ENCODE measurements around the gene ZER1. TPM values are rescaled to one million over a fixed set of nuclear protein-coding genes. Genes with fewer than 3 reads are reported as not detected.

Gene ZER1
- total RNA-seq, 1 donor, result 23.4 TPM

DNA sequence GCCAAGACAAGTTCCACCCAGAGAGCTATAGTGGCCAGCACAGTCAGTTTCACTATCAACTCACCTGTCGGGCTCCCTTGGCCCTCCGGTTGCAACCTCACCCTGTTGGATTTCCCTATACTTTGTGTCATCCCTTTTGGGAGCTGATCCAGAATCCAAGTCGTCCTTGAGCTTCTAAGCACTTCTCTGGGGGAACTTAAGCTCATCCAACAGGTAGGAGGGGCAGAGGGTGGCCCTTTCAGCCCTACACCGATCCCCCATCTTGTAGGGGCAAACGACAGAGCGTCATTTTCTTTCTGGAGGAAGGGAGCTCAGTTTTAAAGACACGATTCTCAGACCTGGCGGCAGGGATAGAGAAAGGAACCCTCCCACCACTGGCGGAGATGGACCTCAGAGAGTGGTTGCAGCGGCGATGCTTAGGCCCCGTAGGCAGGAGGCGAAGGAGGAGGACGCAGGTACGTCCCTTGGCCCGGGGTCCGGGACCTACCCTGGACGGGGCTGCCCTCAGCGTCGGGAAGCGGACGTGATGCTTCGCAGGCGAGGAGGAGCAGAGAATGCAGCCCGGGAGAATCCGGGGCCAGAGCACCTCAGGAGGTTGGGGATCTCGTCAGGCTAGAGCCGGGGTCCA is 519 bp downstream of the ZER1 start:
- H3K4me3 ChIP-seq (ENCODE audit: low read length), result peak overlapping the region; percentile 76
- H3K4me1 ChIP-seq (ENCODE audit: insufficient read depth, low read length), result peaks cover 25% of the 10 kb centered on the region
- no peaks in the 10 kb centered on the region for H3K27me3 ChIP-seq (ENCODE audit: insufficient read depth, low read length)
- no peaks in the 10 kb centered on the region for H3K9me3 ChIP-seq (ENCODE audit: low read depth, low read length)

DNA sequence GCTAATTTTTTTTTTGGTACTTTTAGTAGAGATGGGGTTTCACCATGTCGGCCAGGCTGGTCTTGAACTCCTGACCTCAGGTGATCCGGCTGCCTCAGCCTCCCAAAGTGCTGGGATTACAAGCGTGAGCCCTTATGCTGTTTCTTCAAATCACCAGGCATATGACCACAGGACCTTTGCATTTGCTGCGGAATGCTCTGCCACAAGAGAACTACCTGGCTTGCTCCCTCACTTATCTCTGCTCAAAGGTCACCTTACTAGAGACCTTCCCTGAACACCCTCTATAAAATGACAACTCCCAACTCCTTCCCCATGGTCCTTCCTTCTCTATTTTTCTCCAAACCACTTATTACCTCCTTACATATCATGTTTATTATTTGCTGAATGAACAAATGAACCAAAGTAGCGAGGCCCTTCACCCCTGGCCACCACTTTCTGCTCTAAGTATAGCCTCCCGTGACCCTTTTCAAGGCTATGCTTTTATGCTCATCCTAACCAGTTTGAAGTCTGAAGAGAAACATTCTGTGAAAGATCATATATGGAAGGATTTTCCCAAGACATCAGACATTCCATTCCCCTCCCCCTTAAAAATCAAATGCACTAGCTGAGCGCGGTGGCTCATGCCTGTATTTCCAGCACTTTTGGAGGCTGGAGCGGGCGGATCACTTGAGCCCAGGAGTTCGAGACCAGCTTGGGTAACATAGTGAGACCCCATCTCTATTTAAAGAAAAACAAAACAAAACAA is 1.3 kb downstream of the ZER1 start:
- Histone ChIP-seq H3K9me3 (ENCODE audit: low read depth, low read length) (no peaks in the 10 kb centered on the region), H3K4me3 (ENCODE audit: low read length) (peak overlapping the region; percentile 76), H3K4me1 (ENCODE audit: insufficient read depth, low read length) (peaks cover 25% of the 10 kb centered on the region), H3K27me3 (ENCODE audit: insufficient read depth, low read length) (no peaks in the 10 kb centered on the region)

DNA sequence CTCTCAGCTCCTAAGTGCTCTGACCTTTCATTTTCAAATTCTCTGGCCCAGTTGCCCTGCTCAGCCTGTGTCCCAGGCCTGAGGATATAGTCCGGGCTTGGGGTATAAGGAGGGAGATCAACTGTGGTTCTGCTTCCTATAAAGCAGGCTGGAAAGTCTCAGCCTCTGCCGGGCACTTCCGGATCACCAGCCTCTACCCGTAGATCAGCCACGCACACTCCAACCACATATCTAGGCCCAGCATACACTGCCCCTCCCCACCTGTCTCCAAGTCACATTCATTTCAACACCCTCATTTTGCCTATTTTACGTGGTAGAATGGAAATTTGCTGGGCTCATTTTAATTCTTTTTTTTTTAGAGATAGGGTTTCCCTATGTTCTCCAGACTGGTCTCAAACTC is 3.1 kb downstream of the ZER1 start:
- Histone ChIP-seq H3K27me3 (ENCODE audit: insufficient read depth, low read length) (no peaks in the 10 kb centered on the region), H3K9me3 (ENCODE audit: low read depth, low read length) (no peaks in the 10 kb centered on the region), H3K4me1 (ENCODE audit: insufficient read depth, low read length) (peaks cover 25% of the 10 kb centered on the region), H3K4me3 (ENCODE audit: low read length) (no peak overlapping the region)

DNA sequence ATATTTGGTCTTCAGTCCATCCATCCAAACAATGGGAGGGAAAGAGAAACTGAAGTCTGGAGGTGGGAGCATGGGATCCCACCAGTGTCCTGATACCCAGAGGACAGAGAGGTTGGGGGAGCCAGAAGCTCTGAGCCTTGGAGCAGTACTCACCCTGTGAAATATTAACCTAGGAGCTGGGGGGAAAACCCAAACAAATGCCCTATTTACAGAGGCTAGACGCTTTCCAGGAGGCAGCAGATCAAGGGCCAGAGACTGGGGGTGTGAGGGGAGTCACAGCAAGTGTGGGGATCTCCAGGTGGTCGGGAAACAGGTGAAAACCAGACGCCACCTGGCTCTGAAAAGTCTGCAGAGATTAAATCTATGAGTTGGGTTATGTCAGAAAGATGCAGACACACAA is 6.2 kb downstream of the ZER1 start:
- H3K9me3 ChIP-seq (ENCODE audit: low read depth, low read length), result no peaks in the 10 kb centered on the region
- no peak overlapping the region for H3K4me3 ChIP-seq (ENCODE audit: low read length)
- H3K27me3 ChIP-seq (ENCODE audit: insufficient read depth, low read length), result no peaks in the 10 kb centered on the region
- peaks cover 10% of the 10 kb centered on the region for H3K4me1 ChIP-seq (ENCODE audit: insufficient read depth, low read length)

DNA sequence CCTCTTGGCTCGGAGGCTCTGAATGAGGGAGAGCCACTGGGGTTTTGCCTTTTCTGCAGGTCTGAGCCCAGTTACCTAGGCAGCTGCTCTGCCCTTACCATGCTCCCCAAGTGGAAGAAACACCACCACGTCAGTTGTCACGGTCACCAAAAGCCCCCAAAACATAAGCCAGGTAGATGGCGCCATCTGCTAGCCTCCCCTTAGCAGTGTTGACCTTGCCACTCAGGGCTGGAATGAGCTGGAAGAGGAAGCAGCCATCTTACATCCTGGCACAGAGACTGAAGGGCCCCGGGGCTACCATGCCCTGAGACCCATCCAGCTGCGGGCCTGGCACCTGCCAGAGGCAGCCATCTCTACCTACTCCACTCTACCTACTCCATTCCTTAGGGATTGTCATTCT is 7.4 kb downstream of the ZER1 start:
- no peaks in the 10 kb centered on the region for H3K9me3 ChIP-seq (ENCODE audit: low read depth, low read length)
- no peaks in the 10 kb centered on the region for H3K4me1 ChIP-seq (ENCODE audit: insufficient read depth, low read length)
- no peak overlapping the region for H3K4me3 ChIP-seq (ENCODE audit: low read length)
- H3K27me3 ChIP-seq (ENCODE audit: insufficient read depth, low read length), result no peaks in the 10 kb centered on the region

DNA sequence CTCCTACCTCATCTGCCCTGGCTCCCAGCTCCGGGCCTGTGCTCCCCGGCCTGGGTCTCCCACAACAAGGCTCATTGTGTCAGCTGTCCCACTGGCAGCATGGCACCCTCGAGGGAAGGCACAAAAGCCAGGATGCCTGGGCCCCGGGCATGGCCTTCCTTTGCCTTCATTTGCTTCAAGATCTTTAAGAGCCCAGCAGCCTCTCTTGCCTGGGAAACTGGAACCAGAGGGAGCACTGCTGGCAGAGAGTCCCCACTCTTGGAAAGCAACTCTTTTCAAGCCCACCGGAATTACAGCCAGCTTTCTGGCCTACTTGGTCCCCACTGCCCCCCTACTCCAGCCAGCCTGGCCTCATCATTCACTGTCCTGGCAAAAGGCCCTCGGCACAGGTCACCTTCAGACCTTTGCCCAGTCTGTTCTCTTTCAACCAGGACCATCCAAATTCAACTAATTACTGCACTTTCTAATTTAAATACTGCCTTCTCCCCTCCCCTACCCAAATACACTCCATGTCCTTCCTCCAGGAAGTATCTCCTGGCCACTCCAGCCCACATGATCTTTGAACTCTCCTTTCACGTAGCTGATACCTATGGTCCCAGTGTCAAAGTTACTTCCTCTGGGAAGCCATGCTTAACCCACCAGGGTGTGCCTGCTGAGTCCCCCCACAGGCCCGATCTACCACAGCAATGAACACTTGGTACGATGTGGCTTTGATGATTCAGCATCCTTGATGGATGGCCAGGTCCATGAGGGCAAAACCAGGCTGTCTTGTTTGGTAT is 8.9 kb downstream of the ZER1 start:
- no peaks in the 10 kb centered on the region for H3K27me3 ChIP-seq (ENCODE audit: insufficient read depth, low read length)
- no peaks in the 10 kb centered on the region for H3K9me3 ChIP-seq (ENCODE audit: low read depth, low read length)

DNA sequence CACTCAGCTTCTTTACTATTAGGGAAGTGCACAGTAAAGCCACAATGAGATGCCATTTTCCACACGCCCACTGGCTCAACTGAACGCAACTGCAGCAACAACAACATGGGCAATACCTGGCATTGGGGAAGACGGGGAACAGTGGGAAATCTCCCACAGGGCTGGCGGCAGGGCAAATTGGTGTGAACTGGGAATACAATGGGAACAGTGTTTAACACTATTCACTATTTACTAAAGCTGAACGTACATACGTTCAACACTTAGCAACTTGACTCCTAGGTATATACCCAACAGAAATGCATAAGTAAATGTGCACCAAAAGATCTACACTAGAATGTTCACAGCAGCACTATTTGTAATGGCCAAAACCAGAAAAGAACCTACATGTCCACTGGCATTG is 14.1 kb downstream of the ZER1 start:
- Histone ChIP-seq H3K4me3 (ENCODE audit: low read length) (no peak overlapping the region), H3K27me3 (ENCODE audit: insufficient read depth, low read length) (no peaks in the 10 kb centered on the region), H3K9me3 (ENCODE audit: low read depth, low read length) (no peaks in the 10 kb centered on the region), H3K4me1 (ENCODE audit: insufficient read depth, low read length) (no peaks in the 10 kb centered on the region)

More for the DNA sequence above, 8.9 kb downstream of the ZER1 start:
- H3K4me3 ChIP-seq (ENCODE audit: low read length), result no peak overlapping the region
- H3K4me1 ChIP-seq (ENCODE audit: insufficient read depth, low read length), result no peaks in the 10 kb centered on the region

DNA sequence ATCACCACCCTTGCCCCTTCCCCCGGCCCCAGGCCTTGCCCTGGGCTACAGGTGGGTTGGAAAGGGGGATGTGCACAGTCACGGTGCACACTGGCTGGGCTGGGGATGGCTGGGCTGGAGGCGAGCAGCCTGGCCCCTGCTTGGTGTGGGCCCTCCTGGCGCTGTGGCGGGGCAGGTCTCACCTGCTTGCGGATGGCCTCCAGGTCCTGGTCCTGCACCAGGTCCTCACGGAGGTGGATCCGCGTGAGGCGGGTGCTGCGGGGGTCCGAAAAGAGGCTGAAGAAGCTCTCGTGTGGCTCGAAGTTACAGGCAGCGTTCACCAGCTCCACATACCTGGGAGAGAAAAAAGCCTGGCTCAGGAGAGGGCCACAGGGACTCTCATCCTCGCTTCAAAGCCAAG is 18.1 kb downstream of the ZER1 start:
- Histone ChIP-seq H3K4me1 (ENCODE audit: insufficient read depth, low read length) (no peaks in the 10 kb centered on the region), H3K9me3 (ENCODE audit: low read depth, low read length) (no peaks in the 10 kb centered on the region), H3K4me3 (ENCODE audit: low read length) (no peak overlapping the region)

DNA sequence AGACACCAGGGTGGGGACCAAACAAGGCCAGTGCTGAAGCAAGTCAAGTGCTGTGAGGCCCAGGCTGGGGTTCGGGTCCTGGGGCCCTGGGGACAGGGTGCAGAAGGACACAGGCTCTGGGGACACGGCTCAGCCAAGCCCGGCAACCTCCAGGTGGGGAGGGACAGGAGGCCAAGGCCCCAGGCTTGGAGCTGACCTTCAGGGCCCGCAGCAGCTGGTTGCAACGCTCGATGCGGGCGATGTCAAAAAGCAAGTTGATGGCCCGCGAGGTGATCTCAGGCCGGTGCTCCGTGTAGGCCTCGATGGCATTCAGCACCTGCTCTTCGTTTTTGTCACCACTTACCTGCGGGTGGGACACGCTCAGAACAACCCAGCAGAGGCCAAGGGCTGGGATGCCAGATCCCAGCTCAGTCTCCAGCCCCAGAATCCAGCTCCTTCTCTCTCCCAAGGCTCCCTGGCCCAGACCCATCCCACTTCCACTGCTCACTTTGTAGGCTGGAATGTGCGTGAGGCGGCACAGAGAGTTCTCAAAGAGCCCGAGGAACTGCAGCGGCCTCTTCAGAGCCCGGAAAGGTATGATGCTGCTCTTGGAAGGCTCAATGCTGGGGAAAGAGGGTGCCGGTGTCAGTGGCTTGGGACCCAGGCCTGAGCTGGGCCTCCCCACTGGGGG is 20.7 kb downstream of the ZER1 start:
- Histone ChIP-seq H3K4me1 (ENCODE audit: insufficient read depth, low read length) (no peaks in the 10 kb centered on the region), H3K9me3 (ENCODE audit: low read depth, low read length) (no peaks in the 10 kb centered on the region), H3K4me3 (ENCODE audit: low read length) (no peak overlapping the region), H3K27me3 (ENCODE audit: insufficient read depth, low read length) (no peaks in the 10 kb centered on the region)

More for the DNA sequence above, 18.1 kb downstream of the ZER1 start:
- H3K27me3 ChIP-seq (ENCODE audit: insufficient read depth, low read length), result no peaks in the 10 kb centered on the region

DNA sequence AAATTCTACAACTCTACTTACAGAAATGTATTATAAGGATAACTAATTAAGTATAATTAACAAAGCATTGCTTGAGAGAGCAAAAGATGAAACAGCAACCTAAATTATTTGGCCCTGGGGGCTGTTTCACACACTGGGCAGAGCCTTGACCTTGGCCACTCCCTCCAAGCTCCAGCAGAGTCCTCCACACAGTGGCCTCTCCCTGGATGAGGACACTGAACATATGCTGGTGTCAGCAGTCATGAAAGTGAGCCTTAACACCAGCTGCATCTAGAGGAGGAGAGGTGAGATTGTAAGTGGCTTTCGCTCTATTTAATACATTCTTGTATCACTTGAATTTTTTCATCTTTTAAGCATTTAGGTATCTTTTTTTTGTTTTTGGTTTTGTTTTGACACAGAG is 24.5 kb downstream of the ZER1 start:
- H3K9me3 ChIP-seq (ENCODE audit: low read depth, low read length), result no peaks in the 10 kb centered on the region
- no peaks in the 10 kb centered on the region for H3K4me1 ChIP-seq (ENCODE audit: insufficient read depth, low read length)
- no peak overlapping the region for H3K4me3 ChIP-seq (ENCODE audit: low read length)
- no peaks in the 10 kb centered on the region for H3K27me3 ChIP-seq (ENCODE audit: insufficient read depth, low read length)

DNA sequence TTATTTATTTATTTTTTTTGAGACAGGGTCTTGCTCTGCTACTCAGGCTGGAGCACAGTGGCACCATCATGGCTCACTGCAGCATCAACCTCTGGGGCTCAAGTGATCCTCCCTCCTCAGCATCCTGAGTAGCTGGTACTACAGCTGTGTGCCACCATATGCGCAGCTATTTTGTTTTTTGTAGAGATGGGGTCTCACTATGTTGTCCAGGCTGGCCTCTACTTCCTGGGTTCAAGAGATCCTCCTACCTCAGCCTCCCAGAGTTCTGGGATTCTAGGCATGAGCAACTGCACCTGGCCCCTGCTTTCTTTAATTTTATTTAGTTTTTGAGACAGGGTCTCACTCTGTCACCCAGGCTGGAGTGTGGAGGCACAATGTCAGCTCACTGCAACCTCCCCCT is 28.3 kb downstream of the ZER1 start:
- no peaks in the 10 kb centered on the region for H3K4me1 ChIP-seq (ENCODE audit: insufficient read depth, low read length)
- no peak overlapping the region for H3K4me3 ChIP-seq (ENCODE audit: low read length)
- no peaks in the 10 kb centered on the region for H3K9me3 ChIP-seq (ENCODE audit: low read depth, low read length)
- H3K27me3 ChIP-seq (ENCODE audit: insufficient read depth, low read length), result no peaks in the 10 kb centered on the region

DNA sequence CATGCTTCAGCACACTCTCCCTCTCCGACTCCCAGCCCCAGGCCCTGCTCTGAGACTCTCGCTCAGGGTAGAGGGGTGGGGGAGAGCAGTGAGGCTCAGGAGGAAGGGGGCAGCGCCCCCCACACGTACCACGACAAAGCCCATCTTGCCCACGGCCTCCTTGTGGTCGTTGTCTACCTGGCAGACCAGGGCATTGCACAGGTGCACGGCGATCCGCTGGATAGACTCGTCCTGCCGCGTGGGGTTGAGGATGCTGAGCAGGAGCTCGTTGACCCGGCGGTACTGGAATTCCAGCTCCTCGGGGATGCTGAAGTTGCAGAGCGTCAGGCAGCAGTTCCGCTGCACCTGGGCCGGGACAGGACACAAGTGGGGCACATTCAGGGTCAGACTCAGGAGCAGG is 29.3 kb downstream of the ZER1 start:
- no peaks in the 10 kb centered on the region for H3K27me3 ChIP-seq (ENCODE audit: insufficient read depth, low read length)
- H3K4me1 ChIP-seq (ENCODE audit: insufficient read depth, low read length), result no peaks in the 10 kb centered on the region
- no peaks in the 10 kb centered on the region for H3K9me3 ChIP-seq (ENCODE audit: low read depth, low read length)
- no peak overlapping the region for H3K4me3 ChIP-seq (ENCODE audit: low read length)

DNA sequence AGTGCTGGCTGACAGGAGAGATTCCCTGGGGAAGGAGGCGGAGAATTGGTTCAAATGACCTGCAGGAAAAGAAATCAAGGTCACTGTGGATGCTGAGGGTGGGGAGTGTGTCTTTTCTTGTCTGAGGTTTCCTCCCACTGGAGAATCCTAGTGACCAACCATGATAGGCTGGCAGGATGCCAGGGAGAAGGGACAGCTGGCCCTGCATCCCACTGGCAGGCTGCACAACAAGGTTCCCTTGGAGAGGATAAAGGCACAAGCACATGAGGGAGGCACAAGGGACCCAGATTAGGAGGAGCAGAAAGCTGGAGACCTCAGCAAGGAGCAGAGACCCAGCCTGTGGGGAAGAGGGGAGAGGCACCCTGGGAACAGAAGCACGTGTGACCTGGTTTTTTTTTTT is 36.4 kb downstream of the ZER1 start:
- Histone ChIP-seq H3K4me1 (ENCODE audit: insufficient read depth, low read length) (no peaks in the 10 kb centered on the region), H3K9me3 (ENCODE audit: low read depth, low read length) (no peaks in the 10 kb centered on the region), H3K27me3 (ENCODE audit: insufficient read depth, low read length) (no peaks in the 10 kb centered on the region), H3K4me3 (ENCODE audit: low read length) (no peak overlapping the region)

DNA sequence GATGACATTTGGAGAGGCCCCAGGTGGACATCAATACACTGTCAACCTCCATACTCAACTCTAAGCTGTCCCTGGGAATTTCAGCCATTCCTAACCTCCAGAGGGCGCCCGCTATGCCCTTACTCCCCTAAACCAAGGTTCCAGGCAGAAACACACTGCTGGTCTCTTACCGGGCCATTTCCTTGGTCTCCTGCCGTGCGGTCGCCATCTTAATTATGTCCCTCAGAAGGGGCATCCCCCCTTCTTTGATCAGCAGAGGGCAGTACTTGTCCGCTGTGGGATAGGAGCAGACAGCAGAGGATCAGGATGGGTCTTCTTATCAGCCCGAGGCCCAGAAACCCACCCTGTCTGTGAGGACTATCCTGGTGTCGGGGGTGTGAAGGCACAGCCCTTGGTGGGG is 38.5 kb downstream of the ZER1 start:
- H3K27me3 ChIP-seq (ENCODE audit: insufficient read depth, low read length), result no peaks in the 10 kb centered on the region
- no peaks in the 10 kb centered on the region for H3K9me3 ChIP-seq (ENCODE audit: low read depth, low read length)
- no peaks in the 10 kb centered on the region for H3K4me1 ChIP-seq (ENCODE audit: insufficient read depth, low read length)
- no peak overlapping the region for H3K4me3 ChIP-seq (ENCODE audit: low read length)

DNA sequence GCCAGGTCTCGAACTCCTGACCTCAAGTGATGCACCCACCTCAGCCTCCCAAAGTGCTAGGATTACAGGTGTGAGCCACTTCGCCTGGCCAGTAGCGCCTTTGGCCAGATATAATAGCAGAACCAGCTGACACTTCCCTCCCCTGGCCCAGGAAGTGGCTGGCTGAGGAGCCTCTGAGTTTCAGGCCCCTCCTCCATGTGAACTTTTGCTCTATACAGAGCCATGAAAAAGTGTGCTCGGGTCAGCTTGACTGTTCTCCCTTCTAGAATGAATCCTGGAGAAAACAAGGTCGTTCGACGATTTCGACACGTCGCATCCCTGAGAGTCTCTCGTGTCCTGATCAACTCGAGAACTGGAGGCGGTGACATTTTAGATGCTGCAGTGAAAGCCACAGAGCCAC is 39.2 kb downstream of the ZER1 start:
- Histone ChIP-seq H3K9me3 (ENCODE audit: low read depth, low read length) (no peaks in the 10 kb centered on the region), H3K27me3 (ENCODE audit: insufficient read depth, low read length) (no peaks in the 10 kb centered on the region), H3K4me3 (ENCODE audit: low read length) (no peak overlapping the region), H3K4me1 (ENCODE audit: insufficient read depth, low read length) (no peaks in the 10 kb centered on the region)

Measured in mononuclear cell (primary cell).